HUDEP-2 (cell line): Measurements from ENCODE around the gene HOXC11.
A peak's percentile ranks its signal among the peaks of the same experiment; 100 is the strongest.

Source experiments
- DNase-seq, 76 experiments: peaks; one replicate each; lab custom pipeline; 2025; ENCODE audit not compliant: unreplicated experiment in 76 of 76; lab: John Stamatoyannopoulos, UW

HOXC11 gene

GRCh38 chr12:54019091-54019811 lies 46.3 kb downstream of the HOXC11 start:
- no peak for DNase-seq

- no peak for DNase-seq
Measured at GRCh38 chr12:54019924-54020590, 47.1 kb downstream of the HOXC11 start.

GRCh38 chr12:54020591-54021405 lies 47.9 kb downstream of the HOXC11 start:
- no peak for DNase-seq

GRCh38 chr12:54021432-54022013 lies 48.6 kb downstream of the HOXC11 start:
- DNase-seq, result peak in 1 of 76 experiments; percentile 7

- DNase-seq, result no peak
Measured at GRCh38 chr12:54022960-54023884, 50.3 kb downstream of the HOXC11 start.

- DNase-seq, result no peak
Measured at GRCh38 chr12:54024127-54024526, 51.2 kb downstream of the HOXC11 start.

- DNase-seq, result no peak
Measured at GRCh38 chr12:54024581-54025305, 51.8 kb downstream of the HOXC11 start.

GRCh38 chr12:54025499-54026405 lies 52.8 kb downstream of the HOXC11 start:
- no peak for DNase-seq

GRCh38 chr12:54026640-54027441 lies 53.9 kb downstream of the HOXC11 start:
- DNase-seq, result no peak
